ENCODE results near the gene ATP5PD.
A peak's percentile ranks its signal among the peaks of the same experiment; 100 is the strongest.

The ATP5PD gene

DNA sequence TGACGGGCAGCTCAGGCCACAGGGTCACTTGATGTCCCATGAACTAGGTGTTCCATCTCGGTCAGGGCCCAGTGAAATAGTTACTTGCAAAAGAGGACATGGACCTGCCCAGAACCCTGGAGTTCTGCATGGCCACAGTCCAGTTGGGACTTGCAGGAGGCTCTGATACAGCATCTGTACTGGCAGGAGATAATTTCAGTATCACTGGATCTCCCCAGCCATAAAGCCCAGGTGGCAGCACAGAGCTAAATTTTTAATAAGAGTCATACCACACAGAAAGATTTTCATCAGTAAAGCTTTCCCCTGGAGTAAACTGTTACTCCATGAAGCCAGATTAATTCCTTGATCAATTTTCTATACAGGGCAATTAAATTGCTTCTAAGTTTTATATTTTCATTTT is 23.0 kb upstream of the ATP5PD start:
- ChIA-PET CTCF (interaction anchor here (0.5 to 4.0 kb wide), 10 partner anchors 9 to 132 kb away, joined by 3 to 40 read pairs (median 5); partner anchors contain the start of gene NT5C), POLR2A (ENCODE audit: low non-redundant PET) (interaction anchor here (0.6 to 0.7 kb wide), 2 partner anchors 34 to 133 kb away, joined by 3 to 7 read pairs; no protein-coding TSS in a partner anchor)
- TF ChIP-seq CTCF (conservative IDR thresholded peaks at IDR 0.05; ENCODE audit: low read depth), result peak; percentile 64
- DNase-seq (ENCODE audit: low spot score), result peak; percentile 54
- H3K27ac ChIP-seq, result no peak overlapping the region

- CTCF ChIA-PET, result interaction anchor here (0.6 to 4.0 kb wide), 7 partner anchors 8 to 386 kb away, joined by 3 to 28 read pairs (median 4); no protein-coding TSS in a partner anchor
- DNase-seq (ENCODE audit: low spot score), result no peak
- no peak for TF ChIP-seq CTCF (conservative IDR thresholded peaks at IDR 0.05; ENCODE audit: low read depth)
- POLR2A ChIA-PET (ENCODE audit: low non-redundant PET), result no interaction called here
- no peak overlapping the region for H3K27ac ChIP-seq
Measured at GRCh38 chr17:75068750-75069149, 22.0 kb upstream of the ATP5PD start.

DNA sequence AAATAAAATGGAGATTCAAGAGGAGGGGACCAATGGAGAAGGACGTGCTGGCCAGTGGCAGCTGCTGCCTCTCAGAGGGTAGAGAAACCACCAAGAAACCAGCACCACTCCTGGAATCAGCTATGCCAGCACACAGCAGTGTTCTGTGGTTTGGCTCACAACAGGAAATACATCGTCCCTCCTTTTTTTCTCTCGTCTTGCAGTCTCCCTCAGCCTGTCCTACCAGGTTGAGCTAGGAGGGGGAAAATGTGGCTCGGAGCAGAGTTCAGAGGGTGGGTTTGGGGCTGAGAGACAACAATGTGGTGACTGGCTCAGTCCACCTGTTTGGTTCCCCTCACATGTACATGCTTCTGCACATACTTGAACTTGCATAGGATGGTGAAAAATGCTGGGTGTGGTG is 21.1 kb upstream of the ATP5PD start:
- CTCF ChIA-PET, result interaction anchor here (0.6 to 4.0 kb wide), 3 partner anchors 38 to 358 kb away, joined by 3 to 28 read pairs (median 4); no protein-coding TSS in a partner anchor
- no peak for TF ChIP-seq CTCF (conservative IDR thresholded peaks at IDR 0.05; ENCODE audit: low read depth)
- POLR2A ChIA-PET (ENCODE audit: low non-redundant PET), result interaction anchor here (0.6 kb wide), 1 partner anchor 85 kb away, joined by 6 read pairs; no protein-coding TSS in a partner anchor
- peak overlapping the region; percentile 18 for H3K27ac ChIP-seq
- DNase-seq (ENCODE audit: low spot score), result no peak

DNA sequence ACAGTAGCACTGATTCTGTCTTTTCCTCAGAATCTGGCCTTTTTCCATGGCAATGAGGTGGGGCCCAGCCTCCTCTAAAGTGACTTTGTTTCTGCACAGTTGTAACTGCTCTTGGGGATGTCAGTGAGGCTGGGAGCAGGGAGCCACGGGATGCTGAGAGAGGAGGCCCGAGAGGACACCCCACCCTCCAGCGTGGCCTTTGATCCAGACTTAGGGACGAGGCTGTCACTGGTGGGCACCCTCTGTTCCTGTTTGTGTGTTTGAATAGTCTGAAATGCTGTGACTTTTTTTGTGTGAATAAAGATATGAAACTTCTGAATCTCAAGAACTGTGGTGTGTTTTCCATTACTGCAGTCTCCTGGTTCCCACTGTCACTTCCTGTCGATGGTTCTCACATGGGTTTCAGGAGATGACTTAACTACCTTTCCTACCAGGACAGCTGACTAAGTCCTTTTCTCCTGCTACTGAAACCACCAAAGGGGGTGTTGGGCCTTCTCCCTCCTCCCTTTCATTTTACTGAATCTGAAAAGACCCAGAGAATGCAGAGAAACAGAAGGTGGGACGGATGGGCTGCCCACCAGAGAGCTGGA is 18.9 kb upstream of the ATP5PD start:
- ChIA-PET CTCF (no interaction called here), POLR2A (ENCODE audit: low non-redundant PET) (interaction anchor here (0.7 kb wide), 1 partner anchor 136 kb away, joined by 7 read pairs; no protein-coding TSS in a partner anchor)
- no peak for TF ChIP-seq CTCF (conservative IDR thresholded peaks at IDR 0.05; ENCODE audit: low read depth)
- DNase-seq (ENCODE audit: low spot score), result no peak
- peak overlapping the region; percentile 35 for H3K27ac ChIP-seq

DNA sequence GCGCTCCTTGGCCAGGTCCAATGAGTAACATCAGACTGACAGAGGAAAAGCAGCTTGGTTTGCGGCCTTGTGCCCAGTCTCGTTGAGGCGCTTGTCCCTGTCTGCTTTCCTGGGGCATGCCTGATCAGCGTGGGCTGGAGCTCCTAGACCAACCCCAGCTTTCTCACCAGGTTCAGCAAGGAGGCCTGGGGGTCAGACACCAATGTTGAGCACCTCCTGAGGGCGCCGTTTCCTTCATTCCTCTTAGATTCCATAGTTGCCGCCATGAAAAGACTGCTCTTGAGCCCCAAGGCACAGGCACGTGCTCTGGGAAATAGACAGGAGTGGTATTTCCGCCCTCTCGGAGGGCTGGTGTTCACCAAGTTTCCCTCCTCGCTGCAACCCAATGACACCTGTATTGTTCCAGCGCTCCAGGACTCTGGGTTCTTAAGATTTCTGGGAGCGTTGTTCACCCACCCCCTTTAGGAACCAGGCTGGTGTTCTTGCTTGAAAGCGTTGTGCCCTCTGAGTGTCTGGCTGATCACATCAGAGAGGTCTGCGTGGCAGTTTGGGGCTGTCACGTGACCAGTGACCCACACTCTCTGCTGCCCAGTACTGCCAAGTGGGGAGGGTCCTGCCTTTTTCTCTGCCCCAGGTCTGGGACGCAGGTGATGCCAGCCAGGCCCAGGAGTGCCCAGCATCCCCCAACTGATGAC is 18.2 kb upstream of the ATP5PD start:
- CTCF ChIA-PET, result interaction anchor here (0.6 to 1.2 kb wide), 3 partner anchors 45 to 103 kb away, joined by 3 read pairs; no protein-coding TSS in a partner anchor

More for the DNA sequence above, 18.2 kb upstream of the ATP5PD start:
- POLR2A ChIA-PET (ENCODE audit: low non-redundant PET), result no interaction called here
- peak overlapping the region; percentile 35 for H3K27ac ChIP-seq
- TF ChIP-seq CTCF (conservative IDR thresholded peaks at IDR 0.05; ENCODE audit: low read depth), result no peak
- DNase-seq (ENCODE audit: low spot score), result no peak
